GM21423 (cell line): Measurements from ENCODE around the gene TMEM198.

Experiments
- ATAC-seq: cut with Tn5 transposase; IDR thresholded peaks from one replicate; pipeline ENCODE4 v1.9.1; 2021; ENCODE audit warnings: mild to moderate bottlenecking, moderate library complexity; ENCODE audit not compliant: unreplicated experiment

TMEM198 gene, protein sequence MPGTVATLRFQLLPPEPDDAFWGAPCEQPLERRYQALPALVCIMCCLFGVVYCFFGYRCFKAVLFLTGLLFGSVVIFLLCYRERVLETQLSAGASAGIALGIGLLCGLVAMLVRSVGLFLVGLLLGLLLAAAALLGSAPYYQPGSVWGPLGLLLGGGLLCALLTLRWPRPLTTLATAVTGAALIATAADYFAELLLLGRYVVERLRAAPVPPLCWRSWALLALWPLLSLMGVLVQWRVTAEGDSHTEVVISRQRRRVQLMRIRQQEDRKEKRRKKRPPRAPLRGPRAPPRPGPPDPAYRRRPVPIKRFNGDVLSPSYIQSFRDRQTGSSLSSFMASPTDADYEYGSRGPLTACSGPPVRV

GRCh38 chr2:219543596-219544358 lies at the start of gene TMEM198, which contains the start of gene CHPF:
TSS of gene TMEM198 (plus strand) at chr2:219544028. CDS start at chr2:219544728, 700 bp downstream.
TSS of gene CHPF (minus strand) at chr2:219543809. CDS start at chr2:219543538, 271 bp downstream.
- ATAC-seq, result peak; percentile 74

DNA sequence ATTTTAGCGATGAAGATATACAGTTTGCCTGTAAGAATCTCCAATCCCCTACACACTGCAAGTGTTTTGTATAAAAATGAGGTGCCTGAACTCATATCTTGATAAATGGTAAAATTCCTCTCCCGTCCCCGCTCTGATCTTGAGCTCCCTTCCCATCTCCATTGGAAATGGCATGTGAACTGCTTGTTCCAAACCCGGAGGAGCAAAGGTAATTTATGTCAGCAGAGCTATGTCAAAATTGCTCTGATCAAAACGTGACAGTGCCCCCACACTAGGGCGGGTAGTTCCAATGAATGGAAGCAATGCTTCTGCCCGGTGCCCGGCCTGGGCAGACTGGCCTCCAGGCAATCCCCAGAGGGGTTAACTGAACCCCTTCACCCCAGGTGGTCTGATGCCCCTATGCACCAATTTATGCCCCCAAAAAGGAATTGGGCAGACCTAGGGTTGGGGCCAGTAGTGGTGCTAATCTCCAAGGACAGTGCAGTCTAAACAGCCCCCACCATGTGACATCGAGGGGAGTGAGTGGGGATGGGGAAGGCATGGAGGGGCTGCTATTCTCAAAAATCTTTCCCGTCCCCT lies 48.8 kb upstream of the TMEM198 start:
- no peak for ATAC-seq

DNA sequence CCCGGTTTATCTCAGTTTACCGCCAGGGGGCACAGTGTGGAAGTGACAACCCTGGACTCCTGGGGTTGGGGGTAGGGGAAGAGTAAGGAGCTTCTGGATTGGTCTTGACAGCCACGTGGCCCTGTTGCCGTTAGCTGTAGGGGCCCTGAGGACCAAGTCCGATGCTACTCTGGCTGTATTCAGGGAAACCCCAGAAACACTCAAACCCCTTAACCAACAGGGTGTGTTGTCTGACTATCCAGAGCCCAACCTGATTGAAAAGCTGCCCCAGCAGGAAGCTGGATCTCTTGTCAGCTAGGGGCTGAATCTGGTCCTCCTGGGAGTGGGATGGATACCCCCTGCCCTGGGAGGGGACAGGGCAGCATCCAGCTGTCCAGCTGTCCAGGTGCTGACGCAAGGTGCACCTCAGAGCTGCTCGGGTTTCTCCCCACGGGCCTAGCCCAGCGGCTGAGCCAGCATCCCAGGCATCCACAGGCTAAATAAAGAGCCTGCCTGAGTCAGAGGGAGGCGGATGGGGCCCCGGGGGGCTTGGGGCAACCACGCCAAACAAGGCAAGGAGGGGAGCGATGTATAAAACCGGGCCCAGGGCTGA lies 48.2 kb upstream of the TMEM198 start:
- no peak for ATAC-seq

GRCh38 chr2:219496247-219496824 lies 47.5 kb upstream of the TMEM198 start:
- no peak for ATAC-seq

- ATAC-seq, result no peak
Measured at GRCh38 chr2:219496825-219497494, 46.9 kb upstream of the TMEM198 start.

- ATAC-seq, result no peak
Measured at GRCh38 chr2:219497495-219498279, 46.1 kb upstream of the TMEM198 start.

DNA sequence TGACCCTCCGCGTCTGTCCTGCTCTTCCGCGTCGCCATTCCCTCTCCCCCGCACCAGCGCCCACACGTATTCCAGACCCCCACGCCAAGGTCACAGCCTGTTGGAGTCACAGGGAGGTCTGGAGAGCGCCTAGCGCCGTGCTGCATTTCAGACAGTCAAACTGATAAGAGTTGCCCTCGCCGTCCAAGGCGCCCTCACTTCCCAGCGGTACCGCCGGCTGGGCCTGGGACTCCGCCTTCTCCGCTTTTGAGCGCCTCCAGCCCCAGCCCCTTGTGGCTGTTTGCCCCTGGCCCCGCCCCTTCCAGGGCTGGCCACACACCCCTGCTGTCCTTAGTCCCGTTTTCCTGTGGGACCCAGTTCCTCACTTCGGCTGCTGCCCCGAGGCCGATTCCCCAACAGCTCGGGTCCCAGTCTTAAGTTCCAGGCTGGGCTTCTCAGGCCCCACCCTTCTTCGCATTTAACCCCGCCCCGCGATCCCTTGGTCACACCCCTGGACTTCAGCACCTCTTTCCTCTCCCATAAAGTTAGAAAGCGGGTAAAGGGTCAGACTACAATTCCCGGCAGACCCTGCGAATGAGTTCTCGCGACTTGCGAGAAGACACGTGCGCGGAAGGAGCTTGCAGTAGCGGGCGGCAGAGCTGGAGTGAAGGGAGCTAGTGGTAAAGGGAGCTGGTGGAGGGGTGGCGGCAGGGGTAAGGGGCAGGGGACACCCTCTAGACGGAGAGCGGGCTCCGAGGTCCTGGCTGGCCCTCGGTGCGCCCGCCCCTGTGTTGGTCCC lies 45.4 kb upstream of the TMEM198 start, which contains the start of gene GMPPA:
Gene GMPPA, plus strand, starts transcription at position 612 of the 778 bp plus-strand sequence. CDS start 1,085 bp downstream, outside the sequence.
- ATAC-seq, result peak; percentile 95

GRCh38 chr2:219499058-219499307 lies 44.8 kb upstream of the TMEM198 start:
- no peak for ATAC-seq

GRCh38 chr2:219499555-219499954 lies 44.3 kb upstream of the TMEM198 start:
- no peak for ATAC-seq

DNA sequence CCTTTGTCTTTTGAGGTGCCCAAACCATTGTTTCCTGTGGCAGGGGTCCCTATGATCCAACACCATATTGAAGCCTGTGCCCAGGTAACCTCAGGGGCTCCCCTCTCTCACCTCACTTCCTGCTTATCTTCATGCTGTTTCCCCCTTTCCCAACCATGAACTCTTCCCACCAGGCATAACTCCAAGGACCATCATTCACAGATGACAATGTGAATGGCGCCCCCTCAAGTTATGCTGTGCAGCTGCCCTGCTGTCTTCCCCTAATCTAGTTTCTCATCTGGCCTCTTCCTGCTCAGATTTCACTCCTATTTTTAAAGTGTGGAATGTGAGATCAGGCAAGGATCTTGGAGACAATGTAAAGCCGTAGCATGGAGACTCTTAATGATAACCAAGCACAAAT lies 43.7 kb upstream of the TMEM198 start:
- ATAC-seq, result no peak

DNA sequence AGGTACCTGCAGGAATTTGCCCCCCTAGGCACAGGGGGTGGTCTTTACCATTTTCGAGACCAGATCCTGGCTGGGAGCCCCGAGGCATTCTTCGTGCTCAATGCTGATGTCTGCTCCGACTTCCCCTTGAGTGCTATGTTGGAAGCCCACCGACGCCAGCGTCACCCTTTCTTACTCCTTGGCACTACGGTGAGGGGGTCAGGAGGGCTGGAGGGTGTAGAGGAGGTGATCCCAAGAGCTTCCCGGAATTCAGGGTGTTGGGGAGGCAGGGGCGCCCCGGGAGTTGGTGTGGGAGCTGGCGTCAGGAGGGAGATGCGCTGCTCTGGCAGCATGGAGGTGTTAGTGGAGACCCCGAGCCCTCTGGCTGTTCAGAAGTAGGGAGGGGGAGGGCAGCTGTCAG lies 42.0 kb upstream of the TMEM198 start:
- no peak for ATAC-seq

DNA sequence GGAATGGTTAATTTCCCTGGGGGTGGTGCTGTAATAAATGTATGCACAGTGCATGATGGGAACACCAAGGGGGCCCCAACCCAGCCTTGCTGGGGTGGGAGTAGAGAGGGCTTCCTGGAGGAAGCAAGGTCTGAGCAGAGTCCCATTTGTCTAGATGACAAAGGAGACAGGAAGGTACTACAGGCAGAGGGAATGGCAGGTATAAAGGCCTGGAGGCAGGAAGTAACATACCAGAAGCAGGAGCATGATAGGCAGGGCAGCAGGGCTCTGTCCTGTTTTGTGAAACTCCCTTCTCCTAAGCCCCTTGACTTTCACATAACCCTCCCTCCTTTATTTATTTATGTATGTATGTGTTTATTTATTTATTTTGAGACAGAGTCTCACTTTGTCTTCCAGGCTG lies 41.2 kb upstream of the TMEM198 start:
- ATAC-seq, result no peak

DNA sequence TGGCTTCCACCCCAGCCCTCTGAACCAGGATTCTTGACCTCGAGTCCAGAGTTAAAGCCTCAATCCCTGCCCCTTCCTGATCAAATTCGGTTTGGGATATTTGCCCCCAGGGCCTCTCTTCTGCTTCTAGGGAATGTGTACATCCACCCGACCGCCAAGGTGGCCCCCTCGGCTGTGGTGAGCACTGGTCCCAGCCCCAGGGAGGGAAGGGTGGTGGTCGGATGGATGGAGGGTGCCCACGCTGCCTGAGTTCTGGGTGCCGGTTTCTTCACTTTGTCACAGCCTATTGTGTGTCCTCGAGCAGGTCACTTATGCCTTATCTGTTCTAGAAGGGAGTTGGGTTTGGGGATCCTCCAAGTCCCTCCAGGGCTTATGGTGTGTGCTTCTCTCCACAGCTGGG lies 38.2 kb upstream of the TMEM198 start:
- no peak for ATAC-seq

DNA sequence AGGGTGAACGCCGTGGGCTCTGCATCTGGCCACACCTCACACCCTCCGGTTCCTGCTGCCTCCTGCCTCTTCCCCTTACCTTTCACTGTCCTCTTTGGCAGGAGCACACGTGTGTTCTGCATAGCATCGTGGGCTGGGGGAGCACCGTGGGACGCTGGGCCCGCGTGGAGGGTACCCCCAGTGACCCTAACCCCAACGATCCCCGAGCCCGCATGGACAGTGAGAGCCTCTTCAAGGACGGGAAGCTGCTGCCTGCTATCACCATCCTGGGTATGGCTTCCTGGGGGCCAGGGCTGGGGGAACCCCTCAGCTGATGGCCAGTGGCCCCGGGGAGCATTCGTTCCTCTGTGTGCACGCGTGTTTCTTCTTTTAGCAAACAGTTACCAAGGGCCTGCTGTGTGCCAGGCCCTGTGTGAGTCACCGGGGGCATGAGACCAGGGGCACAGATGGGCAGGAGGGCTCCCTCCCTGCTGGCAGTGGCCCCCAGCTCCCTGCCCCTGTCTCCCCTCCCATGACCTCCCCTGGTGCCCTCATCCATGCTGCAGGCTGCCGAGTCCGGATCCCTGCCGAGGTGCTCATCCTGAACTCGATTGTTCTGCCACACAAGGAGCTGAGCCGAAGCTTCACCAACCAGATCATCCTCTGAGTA lies 37.6 kb upstream of the TMEM198 start:
- no peak for ATAC-seq

DNA sequence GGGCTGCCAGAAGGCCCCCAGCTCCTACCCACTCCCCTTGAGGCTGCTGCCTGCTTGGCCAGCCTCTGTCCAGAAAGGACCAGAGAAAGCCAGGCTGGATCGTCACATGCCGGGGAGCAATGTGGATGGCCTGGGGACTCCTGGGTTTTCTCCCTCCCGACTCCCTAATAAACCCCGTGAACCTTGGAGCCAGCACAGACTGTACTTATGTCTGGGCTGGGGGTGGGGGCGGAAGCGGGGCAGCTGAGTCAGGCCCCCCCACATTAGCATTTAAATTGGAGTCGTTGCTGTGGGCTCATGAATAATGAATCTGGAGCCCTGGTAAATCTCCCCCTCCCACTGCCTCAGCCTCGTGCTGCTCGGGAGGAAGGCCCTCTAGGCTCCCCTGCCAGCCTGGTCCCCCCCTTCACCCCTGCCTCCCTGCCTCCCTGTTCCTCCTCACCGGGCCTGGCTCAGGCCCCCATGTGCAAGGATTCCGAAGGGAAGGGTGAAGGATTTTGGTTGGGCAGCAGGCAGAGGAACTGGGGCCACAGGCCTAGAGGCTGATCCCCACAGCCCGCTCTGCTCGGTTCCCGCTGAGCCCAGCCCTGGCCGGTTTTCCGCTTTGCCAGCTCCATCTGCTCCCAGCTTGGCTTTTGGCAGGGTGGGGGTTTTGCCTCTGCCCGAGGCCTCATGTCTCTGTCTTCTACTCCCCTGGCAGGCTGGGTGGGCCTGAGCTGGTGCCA lies 36.9 kb upstream of the TMEM198 start:
- no peak for ATAC-seq

DNA sequence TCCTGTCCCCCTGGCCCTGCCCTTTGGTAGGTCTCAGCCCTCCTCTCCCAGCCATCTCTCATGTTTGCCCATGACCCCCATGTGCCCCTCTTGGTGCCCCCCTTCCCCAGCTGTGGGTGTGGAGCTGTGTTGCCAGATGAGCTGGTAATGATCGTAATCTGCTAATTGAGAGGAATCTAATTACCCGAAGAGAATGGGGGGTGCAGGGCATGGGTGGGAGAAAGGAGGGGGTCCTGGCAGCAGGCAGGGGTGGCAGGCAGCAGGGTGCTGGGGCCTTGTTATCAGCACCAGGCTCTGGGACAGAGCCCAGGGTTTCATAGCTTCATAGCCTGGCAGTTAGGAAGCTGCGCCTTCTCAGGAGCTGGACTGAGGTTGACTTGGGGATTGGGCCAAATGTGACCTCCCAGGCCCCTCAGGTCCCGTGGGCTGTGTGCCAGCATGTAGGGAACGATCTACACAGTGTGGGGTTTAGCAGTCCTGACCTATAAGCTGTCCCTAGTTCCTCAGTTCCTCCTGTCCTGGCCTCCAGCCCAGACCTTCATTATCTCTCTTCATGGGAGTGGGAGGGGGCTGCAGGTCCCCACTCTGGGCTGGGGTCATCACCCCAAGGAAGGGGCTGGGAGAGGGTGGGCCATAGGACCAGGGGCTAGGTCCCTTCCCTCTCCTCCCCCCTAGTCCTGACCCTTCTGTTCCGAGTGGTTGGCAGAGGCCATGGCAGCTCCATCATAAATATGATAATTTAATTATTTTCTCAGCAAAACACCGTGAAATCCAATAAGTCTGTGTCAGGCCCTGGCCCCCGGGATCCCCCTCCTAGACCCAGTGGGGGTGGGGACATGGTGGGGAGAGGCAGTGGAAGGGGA lies 36.0 kb upstream of the TMEM198 start:
- no peak for ATAC-seq

GRCh38 chr2:219508444-219508734 lies 35.4 kb upstream of the TMEM198 start:
- no peak for ATAC-seq
